Measurements from ENCODE around the gene TCIRG1. TPM values are rescaled to one million over a fixed set of nuclear protein-coding genes. Genes with fewer than 3 reads are reported as not detected.

TCIRG1 gene
- total RNA-seq, 1 experiment from 2014 or later, result 51.1 TPM

DNA sequence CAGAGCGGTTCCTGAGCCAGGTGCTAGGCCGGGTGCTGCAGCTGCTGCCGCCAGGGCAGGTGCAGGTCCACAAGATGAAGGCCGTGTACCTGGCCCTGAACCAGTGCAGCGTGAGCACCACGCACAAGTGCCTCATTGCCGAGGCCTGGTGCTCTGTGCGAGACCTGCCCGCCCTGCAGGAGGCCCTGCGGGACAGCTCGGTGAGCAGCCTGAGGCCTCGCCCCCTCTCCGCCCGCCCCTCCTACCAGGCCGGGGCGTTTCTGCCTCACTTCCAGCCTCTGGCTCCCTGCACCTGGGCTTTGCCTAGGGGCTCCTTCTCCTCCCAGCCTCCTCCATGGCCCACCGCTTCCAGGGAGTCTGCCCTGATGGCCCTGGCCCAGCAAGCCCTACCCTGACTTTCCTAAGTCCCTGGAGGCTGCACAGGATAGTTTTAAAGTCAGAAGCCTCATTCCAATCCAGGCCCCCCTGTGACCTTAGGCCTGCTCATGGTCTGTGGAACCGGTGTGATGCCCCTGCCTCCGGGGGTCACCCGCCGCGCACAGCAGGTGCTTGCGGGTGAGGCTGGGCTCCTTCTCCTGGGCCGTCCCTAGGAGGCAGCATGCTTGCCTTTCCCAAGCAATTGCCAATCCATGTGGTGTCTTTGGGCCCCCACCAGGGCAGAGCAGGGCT lies 5.5 kb downstream of the TCIRG1 start (continued):
- TF ChIP-seq KAT7 (CRISPR knock-in tag; IDR thresholded peaks at IDR 0.05; ENCODE audit: borderline replicate concordance) (no peak), NFE2L1 (CRISPR knock-in tag; IDR thresholded peaks at IDR 0.05) (no peak), CBFB (CRISPR knock-in tag; IDR thresholded peaks at IDR 0.05; ENCODE audit: low read depth) (no peak), SMAD3 (CRISPR knock-in tag; IDR thresholded peaks at IDR 0.05; ENCODE audit: borderline replicate concordance) (no peak), ZNF317 (CRISPR knock-in tag; IDR thresholded peaks at IDR 0.05; ENCODE audit: borderline replicate concordance, low read depth) (no peak), JAZF1 (CRISPR knock-in tag; IDR thresholded peaks at IDR 0.05) (no peak), NR1H2 (CRISPR knock-in tag; IDR thresholded peaks at IDR 0.05) (no peak), ZNF423 (CRISPR knock-in tag; IDR thresholded peaks at IDR 0.05) (no peak), TEAD1 (CRISPR knock-in tag; IDR thresholded peaks at IDR 0.05) (no peak), CREB1 (CRISPR knock-in tag; IDR thresholded peaks at IDR 0.05) (no peak)
- TF ChIP-seq, protein P1, sequence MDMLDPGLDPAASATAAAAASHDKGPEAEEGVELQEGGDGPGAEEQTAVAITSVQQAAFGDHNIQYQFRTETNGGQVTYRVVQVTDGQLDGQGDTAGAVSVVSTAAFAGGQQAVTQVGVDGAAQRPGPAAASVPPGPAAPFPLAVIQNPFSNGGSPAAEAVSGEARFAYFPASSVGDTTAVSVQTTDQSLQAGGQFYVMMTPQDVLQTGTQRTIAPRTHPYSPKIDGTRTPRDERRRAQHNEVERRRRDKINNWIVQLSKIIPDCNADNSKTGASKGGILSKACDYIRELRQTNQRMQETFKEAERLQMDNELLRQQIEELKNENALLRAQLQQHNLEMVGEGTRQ (CRISPR knock-in tag; IDR thresholded peaks at IDR 0.05), result no peak
- TF ChIP-seq, protein P2, sequence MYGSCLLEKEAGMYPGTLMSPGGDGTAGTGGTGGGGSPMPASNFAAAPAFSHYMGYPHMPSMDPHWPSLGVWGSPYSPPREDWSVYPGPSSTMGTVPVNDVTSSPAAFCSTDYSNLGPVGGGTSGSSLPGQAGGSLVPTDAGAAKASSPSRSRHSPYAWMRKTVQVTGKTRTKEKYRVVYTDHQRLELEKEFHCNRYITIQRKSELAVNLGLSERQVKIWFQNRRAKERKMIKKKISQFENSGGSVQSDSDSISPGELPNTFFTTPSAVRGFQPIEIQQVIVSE (CRISPR knock-in tag; IDR thresholded peaks at IDR 0.05; ENCODE audit: borderline replicate concordance), result no peak
- TF ChIP-seq, protein P3, sequence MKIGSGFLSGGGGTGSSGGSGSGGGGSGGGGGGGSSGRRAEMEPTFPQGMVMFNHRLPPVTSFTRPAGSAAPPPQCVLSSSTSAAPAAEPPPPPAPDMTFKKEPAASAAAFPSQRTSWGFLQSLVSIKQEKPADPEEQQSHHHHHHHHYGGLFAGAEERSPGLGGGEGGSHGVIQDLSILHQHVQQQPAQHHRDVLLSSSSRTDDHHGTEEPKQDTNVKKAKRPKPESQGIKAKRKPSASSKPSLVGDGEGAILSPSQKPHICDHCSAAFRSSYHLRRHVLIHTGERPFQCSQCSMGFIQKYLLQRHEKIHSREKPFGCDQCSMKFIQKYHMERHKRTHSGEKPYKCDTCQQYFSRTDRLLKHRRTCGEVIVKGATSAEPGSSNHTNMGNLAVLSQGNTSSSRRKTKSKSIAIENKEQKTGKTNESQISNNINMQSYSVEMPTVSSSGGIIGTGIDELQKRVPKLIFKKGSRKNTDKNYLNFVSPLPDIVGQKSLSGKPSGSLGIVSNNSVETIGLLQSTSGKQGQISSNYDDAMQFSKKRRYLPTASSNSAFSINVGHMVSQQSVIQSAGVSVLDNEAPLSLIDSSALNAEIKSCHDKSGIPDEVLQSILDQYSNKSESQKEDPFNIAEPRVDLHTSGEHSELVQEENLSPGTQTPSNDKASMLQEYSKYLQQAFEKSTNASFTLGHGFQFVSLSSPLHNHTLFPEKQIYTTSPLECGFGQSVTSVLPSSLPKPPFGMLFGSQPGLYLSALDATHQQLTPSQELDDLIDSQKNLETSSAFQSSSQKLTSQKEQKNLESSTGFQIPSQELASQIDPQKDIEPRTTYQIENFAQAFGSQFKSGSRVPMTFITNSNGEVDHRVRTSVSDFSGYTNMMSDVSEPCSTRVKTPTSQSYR (CRISPR knock-in tag; IDR thresholded peaks at IDR 0.05), result no peak
- TF ChIP-seq, protein P4, sequence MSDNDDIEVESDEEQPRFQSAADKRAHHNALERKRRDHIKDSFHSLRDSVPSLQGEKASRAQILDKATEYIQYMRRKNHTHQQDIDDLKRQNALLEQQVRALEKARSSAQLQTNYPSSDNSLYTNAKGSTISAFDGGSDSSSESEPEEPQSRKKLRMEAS (CRISPR knock-in tag; IDR thresholded peaks at IDR 0.05), result no peak

DNA sequence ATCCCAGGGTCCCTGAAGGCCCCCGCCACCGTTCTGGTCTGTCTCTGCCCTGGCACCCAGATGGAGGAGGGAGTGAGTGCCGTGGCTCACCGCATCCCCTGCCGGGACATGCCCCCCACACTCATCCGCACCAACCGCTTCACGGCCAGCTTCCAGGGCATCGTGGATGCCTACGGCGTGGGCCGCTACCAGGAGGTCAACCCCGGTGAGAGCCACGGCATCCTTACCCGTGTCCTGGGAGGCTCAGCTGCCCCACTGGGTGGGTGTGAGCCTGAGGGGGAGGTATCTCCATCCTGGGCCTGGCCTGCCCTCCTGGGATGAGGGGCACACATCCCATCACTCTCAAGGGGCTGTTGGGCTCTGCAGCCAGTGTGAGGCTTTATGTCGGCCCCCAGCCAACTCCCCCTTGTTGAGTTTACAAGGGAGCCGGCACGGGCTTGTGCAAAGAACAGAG lies 6.1 kb downstream of the TCIRG1 start:
- Mint-ChIP-seq H3K9me3 (no peaks in the 10 kb centered on the region), H3K4me1 (peaks cover 5% of the 10 kb centered on the region), H3K27ac (no peak overlapping the region), H3K27me3 (ENCODE audit: low read depth) (no peaks in the 10 kb centered on the region), H3K4me3 (no peak overlapping the region), H3K36me3 (no peaks in the 10 kb centered on the region)
- ATAC-seq, result no peak
- POLR2A ChIA-PET, result no interaction called here
- no peak for DNase-seq (ENCODE audit: low spot score)
- CTCF ChIA-PET, result no interaction called here
- TF ChIP-seq ATF1 (CRISPR knock-in tag; IDR thresholded peaks at IDR 0.05), result no peak
- TF ChIP-seq ZNF138 (CRISPR knock-in tag; conservative IDR thresholded peaks at IDR 0.05), result no peak
- TF ChIP-seq, protein P5, sequence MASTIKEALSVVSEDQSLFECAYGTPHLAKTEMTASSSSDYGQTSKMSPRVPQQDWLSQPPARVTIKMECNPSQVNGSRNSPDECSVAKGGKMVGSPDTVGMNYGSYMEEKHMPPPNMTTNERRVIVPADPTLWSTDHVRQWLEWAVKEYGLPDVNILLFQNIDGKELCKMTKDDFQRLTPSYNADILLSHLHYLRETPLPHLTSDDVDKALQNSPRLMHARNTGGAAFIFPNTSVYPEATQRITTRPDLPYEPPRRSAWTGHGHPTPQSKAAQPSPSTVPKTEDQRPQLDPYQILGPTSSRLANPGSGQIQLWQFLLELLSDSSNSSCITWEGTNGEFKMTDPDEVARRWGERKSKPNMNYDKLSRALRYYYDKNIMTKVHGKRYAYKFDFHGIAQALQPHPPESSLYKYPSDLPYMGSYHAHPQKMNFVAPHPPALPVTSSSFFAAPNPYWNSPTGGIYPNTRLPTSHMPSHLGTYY (CRISPR knock-in tag; IDR thresholded peaks at IDR 0.05), result no peak
- TF ChIP-seq, protein P6, sequence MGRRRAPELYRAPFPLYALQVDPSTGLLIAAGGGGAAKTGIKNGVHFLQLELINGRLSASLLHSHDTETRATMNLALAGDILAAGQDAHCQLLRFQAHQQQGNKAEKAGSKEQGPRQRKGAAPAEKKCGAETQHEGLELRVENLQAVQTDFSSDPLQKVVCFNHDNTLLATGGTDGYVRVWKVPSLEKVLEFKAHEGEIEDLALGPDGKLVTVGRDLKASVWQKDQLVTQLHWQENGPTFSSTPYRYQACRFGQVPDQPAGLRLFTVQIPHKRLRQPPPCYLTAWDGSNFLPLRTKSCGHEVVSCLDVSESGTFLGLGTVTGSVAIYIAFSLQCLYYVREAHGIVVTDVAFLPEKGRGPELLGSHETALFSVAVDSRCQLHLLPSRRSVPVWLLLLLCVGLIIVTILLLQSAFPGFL (CRISPR knock-in tag; IDR thresholded peaks at IDR 0.05; ENCODE audit: borderline replicate concordance), result no peak
- TF ChIP-seq ZNF263 (CRISPR knock-in tag; IDR thresholded peaks at IDR 0.05; ENCODE audit: low read depth), result no peak
- TF ChIP-seq TEAD4 (CRISPR knock-in tag; IDR thresholded peaks at IDR 0.05), result no peak
- no peak for TF ChIP-seq RORB (CRISPR knock-in tag; IDR thresholded peaks at IDR 0.05)
- TF ChIP-seq, protein P7, sequence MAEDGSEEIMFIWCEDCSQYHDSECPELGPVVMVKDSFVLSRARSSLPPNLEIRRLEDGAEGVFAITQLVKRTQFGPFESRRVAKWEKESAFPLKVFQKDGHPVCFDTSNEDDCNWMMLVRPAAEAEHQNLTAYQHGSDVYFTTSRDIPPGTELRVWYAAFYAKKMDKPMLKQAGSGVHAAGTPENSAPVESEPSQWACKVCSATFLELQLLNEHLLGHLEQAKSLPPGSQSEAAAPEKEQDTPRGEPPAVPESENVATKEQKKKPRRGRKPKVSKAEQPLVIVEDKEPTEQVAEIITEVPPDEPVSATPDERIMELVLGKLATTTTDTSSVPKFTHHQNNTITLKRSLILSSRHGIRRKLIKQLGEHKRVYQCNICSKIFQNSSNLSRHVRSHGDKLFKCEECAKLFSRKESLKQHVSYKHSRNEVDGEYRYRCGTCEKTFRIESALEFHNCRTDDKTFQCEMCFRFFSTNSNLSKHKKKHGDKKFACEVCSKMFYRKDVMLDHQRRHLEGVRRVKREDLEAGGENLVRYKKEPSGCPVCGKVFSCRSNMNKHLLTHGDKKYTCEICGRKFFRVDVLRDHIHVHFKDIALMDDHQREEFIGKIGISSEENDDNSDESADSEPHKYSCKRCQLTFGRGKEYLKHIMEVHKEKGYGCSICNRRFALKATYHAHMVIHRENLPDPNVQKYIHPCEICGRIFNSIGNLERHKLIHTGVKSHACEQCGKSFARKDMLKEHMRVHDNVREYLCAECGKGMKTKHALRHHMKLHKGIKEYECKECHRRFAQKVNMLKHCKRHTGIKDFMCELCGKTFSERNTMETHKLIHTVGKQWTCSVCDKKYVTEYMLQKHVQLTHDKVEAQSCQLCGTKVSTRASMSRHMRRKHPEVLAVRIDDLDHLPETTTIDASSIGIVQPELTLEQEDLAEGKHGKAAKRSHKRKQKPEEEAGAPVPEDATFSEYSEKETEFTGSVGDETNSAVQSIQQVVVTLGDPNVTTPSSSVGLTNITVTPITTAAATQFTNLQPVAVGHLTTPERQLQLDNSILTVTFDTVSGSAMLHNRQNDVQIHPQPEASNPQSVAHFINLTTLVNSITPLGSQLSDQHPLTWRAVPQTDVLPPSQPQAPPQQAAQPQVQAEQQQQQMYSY (CRISPR knock-in tag; IDR thresholded peaks at IDR 0.05), result no peak
- TF ChIP-seq, protein P8, sequence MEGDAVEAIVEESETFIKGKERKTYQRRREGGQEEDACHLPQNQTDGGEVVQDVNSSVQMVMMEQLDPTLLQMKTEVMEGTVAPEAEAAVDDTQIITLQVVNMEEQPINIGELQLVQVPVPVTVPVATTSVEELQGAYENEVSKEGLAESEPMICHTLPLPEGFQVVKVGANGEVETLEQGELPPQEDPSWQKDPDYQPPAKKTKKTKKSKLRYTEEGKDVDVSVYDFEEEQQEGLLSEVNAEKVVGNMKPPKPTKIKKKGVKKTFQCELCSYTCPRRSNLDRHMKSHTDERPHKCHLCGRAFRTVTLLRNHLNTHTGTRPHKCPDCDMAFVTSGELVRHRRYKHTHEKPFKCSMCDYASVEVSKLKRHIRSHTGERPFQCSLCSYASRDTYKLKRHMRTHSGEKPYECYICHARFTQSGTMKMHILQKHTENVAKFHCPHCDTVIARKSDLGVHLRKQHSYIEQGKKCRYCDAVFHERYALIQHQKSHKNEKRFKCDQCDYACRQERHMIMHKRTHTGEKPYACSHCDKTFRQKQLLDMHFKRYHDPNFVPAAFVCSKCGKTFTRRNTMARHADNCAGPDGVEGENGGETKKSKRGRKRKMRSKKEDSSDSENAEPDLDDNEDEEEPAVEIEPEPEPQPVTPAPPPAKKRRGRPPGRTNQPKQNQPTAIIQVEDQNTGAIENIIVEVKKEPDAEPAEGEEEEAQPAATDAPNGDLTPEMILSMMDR (IDR thresholded peaks at IDR 0.05), result no peak
- no peak for TF ChIP-seq ZNF423 (CRISPR knock-in tag; IDR thresholded peaks at IDR 0.05)
- TF ChIP-seq, protein P2 (CRISPR knock-in tag; IDR thresholded peaks at IDR 0.05; ENCODE audit: borderline replicate concordance), result no peak

Measured in WTC11 (cell line).